ENCODE data around the gene NQO2.

DNA sequence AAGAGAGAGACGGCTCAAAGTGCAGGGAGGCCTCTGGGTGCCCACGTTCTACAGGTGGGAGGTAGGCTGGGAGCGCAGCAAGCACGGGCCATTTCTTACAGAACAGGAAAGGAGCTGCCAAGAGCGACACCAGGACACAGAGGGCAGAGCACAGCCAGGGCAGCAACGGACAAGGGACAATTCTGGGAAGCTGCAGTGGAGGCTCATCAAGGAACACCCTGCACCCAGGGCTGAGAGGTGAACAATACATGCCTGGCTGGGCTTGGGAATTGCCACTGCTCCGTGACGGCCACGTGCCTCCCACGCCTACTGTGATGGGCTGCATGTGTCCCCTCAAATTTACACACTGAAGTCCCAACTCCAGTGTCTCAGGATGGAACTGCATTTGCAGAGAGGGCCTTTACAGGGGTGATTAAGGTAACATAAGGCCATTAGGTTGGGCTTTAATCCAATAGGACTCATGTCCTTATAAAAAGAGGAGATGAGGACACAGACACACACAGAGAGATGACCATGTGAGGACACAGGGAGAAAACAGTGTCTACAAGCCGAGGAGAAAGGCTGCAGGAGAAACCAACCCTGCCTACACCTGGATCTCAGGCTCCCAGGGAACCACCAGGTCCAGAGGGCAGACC, 41.9 kb upstream of the NQO2 start:
- TF ChIP-seq BRCA1 (IDR thresholded peaks at IDR 0.05; ENCODE audit: low read depth, low read length) (no peak), NFYB (IDR thresholded peaks at IDR 0.05; ENCODE audit: insufficient read depth, low read depth, low read length) (no peak), CTCF (IDR thresholded peaks at IDR 0.05 in 2 of 3, conservative IDR thresholded peaks at IDR 0.05 in 1 of 3; ENCODE audit: control insufficient read depth in 2 of 3, extremely low read depth in 1 of 3, insufficient read depth in 1 of 3, low read depth in 3 of 3, low read length in 3 of 3) (no peak), JUND (IDR thresholded peaks at IDR 0.05; ENCODE audit: low read depth, low read length) (no peak), EZH2 (IDR thresholded peaks at IDR 0.05; ENCODE audit: borderline replicate concordance, control insufficient read depth, low read depth, low read length) (no peak), POLR2AphosphoS5 (IDR thresholded peaks at IDR 0.05; ENCODE audit: low read length) (no peak), EP300 (IDR thresholded peaks at IDR 0.05; ENCODE audit: borderline replicate concordance in 1 of 2, control insufficient read depth in 1 of 2, low read depth in 2 of 2, low read length in 2 of 2) (no peak), TCF3 (IDR thresholded peaks at IDR 0.05; ENCODE audit: borderline replicate concordance, insufficient read depth, low read depth, low read length) (no peak), POLR2A (IDR thresholded peaks at IDR 0.05; ENCODE audit: low read depth, low read length) (no peak), SUZ12 (IDR thresholded peaks at IDR 0.05; ENCODE audit: unreplicated experiment) (no peak), MEF2B (IDR thresholded peaks at IDR 0.05; ENCODE audit: partially characterized antibody, poor library complexity, severe bottlenecking) (no peak), ETV6 (conservative IDR thresholded peaks at IDR 0.05 in 1 of 2, IDR thresholded peaks at IDR 0.05 in 1 of 2; ENCODE audit: borderline replicate concordance in 1 of 2, low read depth in 1 of 2) (no peak), CEBPB (IDR thresholded peaks at IDR 0.05; ENCODE audit: borderline replicate concordance in 1 of 2, low read depth in 2 of 2, low read length in 2 of 2) (no peak)
